ENCODE data around the gene RAB28. TPM values are rescaled to one million over a fixed set of nuclear protein-coding genes. Genes with fewer than 3 reads are reported as not detected.
A peak's percentile ranks its signal among the peaks of the same experiment; 100 is the strongest.

RAB28 gene
- total RNA-seq, 1 donor = 12.3 TPM

DNA sequence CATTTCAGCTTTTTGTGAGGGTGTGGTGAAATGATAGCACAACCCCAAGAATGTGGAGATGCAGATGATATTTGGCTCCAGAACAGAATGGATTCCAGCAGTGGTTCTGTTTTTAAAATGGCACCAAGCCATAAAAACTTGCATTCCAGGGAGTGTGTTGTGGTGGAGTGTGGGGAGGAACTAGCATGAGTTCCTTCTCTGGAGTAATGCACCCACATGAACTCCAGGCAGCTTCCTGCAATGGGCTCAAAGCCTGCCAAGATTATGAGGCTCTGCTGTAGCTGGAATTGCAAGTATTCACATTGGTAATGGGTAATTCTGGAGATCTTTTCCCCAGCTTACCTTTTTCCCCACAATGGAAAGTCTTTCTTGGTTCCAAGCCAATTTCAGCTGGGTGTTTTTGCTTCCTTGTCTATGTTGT lies 161.4 kb downstream of the RAB28 start:
- no peaks in the 10 kb centered on the region for H3K27me3 ChIP-seq (ENCODE audit: insufficient read depth, low read length)
- DNase-seq (ENCODE audit: insufficient read length, low spot score, missing footprints) = no peak
- no peak overlapping the region for H3K4me3 ChIP-seq (ENCODE audit: insufficient read depth, low read length)
- peak overlapping the region; percentile 12 for H3K27ac ChIP-seq (ENCODE audit: low read depth, low read length)
- H3K79me2 ChIP-seq (ENCODE audit: insufficient read depth, low read length) = no peaks in the 10 kb centered on the region
- TF ChIP-seq, protein P1, sequence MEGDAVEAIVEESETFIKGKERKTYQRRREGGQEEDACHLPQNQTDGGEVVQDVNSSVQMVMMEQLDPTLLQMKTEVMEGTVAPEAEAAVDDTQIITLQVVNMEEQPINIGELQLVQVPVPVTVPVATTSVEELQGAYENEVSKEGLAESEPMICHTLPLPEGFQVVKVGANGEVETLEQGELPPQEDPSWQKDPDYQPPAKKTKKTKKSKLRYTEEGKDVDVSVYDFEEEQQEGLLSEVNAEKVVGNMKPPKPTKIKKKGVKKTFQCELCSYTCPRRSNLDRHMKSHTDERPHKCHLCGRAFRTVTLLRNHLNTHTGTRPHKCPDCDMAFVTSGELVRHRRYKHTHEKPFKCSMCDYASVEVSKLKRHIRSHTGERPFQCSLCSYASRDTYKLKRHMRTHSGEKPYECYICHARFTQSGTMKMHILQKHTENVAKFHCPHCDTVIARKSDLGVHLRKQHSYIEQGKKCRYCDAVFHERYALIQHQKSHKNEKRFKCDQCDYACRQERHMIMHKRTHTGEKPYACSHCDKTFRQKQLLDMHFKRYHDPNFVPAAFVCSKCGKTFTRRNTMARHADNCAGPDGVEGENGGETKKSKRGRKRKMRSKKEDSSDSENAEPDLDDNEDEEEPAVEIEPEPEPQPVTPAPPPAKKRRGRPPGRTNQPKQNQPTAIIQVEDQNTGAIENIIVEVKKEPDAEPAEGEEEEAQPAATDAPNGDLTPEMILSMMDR (IDR thresholded peaks at IDR 0.05; ENCODE audit: extremely low read depth, low read depth, low read length) = no peak
- no peaks in the 10 kb centered on the region for H3K9me3 ChIP-seq (ENCODE audit: low read depth, low read length)
- H3K4me1 ChIP-seq (ENCODE audit: insufficient read depth, low read length) = peaks cover 6% of the 10 kb centered on the region
- H2AFZ ChIP-seq (ENCODE audit: low read length) = no peak overlapping the region
- H4K20me1 ChIP-seq (ENCODE audit: insufficient read depth, low read length) = no peaks in the 10 kb centered on the region
- no peaks in the 10 kb centered on the region for H3K36me3 ChIP-seq (ENCODE audit: insufficient read depth, low read length)
- H3K4me2 ChIP-seq (ENCODE audit: insufficient read depth, low read length) = peak overlapping the region; percentile 8

Other genes starting within 250 kb of the RAB28 start
- gene NKX3-2, start 60.2 kb upstream of the RAB28 start, total RNA-seq = 0.72 and 1.2 TPM in 2 replicates
- gene BOD1L1, start 143.4 kb upstream of the RAB28 start, total RNA-seq = 27.5 and 31.8 TPM in 2 replicates

Measured in osteoblast (primary cell).